Vagina (tissue), 2 donors: ENCODE results near the gene PANK1.

Experiments
- CTCF ChIP-seq, 3 experiments: fragments of 450-650 bp in 2 of 3; fragments of 200-600 bp in 1 of 3; sonication (generic) in 1 of 3; IDR thresholded peaks; one replicate each; pipeline ENCODE4 v1.5.1; 2017 to 2019; ENCODE audit warnings: antibody characterized with exemption in 3 of 3, mild to moderate bottlenecking in 2 of 3, moderate library complexity in 2 of 3
- POLR2A ChIP-seq, 2 donors: fragments of 450-650 bp; IDR thresholded peaks; one replicate each; pipeline ENCODE4 v1.6.1; 2017; ENCODE audit warnings: antibody characterized with exemption in 2 of 2, mild to moderate bottlenecking in 2 of 2, moderate library complexity in 2 of 2

DNA sequence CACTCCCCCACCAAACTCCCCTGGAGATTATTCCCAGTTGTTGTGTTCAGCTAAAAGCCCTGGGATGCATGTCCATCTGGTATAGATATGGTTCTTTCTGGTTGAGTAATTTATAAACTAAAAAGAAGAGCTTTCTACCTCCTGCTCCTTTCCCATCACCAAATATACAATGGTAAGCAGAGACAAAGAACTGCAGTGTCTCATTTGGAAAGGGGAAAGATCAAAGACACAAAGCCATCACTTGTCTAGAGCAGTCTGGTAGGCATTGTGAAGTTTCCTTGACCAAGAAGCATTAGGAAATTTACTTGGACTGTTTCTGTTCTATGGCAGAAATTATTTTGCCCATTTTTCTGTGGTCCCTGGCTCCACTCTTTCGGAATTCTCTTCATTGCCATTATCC is 24.9 kb upstream of the PANK1 start:
- no peak for TF ChIP-seq CTCF (IDR thresholded peaks at IDR 0.05)
- no peak for TF ChIP-seq POLR2A (IDR thresholded peaks at IDR 0.05)
